ENCODE data around the gene SEPHS2.
"Not testable (repeated sequence)": the region's sequence is repeated elsewhere in the genome, so short reads cannot be mapped to it uniquely, and the experiment has no call there.

SEPHS2 gene

DNA sequence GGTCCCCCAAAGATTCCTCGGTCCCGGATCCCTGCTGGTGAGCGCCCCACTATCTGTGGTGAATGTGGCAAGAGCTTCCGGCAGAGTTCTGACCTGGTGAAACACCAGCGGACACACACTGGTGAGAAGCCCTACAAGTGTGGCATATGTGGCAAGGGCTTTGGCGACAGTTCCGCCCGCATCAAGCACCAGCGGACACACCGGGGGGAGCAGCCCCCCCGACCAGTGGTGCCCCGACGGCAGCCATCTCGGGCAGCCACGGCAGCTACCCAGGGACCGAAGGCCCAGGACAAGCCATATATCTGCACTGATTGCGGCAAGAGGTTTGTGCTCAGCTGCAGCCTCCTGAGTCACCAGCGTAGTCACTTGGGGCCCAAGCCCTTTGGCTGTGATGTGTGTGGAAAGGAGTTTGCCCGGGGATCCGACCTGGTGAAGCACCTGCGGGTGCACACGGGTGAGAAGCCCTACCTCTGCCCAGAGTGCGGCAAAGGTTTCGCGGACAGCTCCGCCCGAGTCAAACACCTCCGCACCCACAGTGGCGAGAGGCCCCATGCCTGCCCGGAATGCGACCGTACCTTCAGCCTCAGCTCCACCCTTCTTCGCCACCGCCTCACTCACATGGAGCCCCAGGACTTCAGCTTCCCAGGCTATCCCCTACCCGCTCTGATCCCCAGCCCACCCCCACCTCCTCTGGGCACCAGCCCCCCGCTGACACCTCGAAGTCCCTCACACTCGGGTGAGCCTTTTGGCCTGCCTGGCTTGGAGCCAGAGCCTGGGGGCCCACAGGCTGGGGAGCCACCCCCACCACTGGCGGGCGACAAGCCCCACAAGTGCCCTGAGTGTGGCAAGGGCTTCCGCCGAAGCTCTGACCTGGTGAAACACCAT, 47.7 kb downstream of the SEPHS2 start:
- DNase-seq, result no peak

DNA sequence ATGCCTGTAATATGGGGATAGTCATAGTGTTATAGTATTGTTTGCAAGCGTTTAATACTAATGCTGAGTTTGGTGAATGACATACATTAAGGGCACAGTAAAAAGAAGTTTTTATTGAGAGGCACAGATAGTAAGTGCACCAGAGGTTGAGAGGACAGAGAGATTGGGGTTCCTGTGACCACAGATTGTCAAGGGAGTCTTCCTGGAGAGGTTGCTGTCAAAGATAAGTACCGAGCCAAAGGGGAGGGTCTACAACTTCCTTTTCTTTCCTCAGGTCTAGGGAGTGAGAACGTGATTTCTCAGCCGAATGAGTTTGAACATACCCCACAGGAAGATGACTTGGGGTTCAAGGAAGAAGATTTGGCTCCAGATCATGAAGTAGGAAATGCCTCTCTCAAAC, 48.6 kb downstream of the SEPHS2 start:
- no peak for DNase-seq

DNA sequence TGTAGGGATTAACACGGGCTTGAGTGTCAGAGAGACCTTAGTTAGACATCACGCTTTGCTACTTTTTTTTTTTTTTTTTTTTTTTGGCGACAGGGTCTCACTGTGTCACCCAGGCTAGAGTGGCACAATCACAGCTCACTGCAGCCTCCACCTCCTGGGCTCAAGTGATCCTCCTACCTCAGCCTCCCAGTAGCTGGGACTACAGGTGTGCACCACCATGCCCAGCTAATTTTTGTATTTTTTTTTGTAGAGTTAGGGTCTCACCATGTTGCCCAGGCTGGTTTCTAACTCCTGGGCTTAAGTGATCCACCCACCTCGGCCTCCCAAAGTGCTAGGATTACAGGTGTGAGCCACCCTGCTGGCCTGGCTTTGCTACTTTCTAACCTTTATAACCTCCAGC, 49.0 kb downstream of the SEPHS2 start:
- DNase-seq, result not testable (repeated sequence)

DNA sequence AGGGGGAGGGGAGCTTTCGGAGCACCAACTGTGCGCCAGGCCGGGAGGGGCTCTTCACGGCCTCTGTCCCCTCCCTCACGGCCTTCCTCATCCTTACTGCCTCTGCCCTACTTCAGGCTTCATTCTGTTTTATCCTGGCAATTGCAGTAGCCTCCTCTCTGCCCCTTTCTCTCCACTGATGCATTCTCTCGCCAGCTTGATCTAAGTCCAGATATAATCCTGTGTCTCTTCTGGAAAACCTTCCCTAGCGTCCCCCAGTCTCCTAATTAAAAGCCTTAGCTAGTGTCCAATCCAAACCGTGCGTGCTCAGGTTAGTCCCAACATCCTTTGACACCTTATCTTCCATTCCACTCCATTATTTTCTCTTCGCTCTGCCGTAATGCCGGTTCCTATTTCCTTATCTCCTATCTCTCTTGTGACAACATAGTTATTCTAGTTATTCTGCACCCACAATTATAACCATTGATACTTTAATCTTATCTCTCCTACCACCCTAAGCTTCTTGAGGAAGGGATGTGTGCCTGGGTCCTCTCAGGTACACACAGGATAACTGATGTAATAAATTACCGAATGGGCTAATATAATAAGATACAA, 49.6 kb downstream of the SEPHS2 start:
- DNase-seq, result no peak

DNA sequence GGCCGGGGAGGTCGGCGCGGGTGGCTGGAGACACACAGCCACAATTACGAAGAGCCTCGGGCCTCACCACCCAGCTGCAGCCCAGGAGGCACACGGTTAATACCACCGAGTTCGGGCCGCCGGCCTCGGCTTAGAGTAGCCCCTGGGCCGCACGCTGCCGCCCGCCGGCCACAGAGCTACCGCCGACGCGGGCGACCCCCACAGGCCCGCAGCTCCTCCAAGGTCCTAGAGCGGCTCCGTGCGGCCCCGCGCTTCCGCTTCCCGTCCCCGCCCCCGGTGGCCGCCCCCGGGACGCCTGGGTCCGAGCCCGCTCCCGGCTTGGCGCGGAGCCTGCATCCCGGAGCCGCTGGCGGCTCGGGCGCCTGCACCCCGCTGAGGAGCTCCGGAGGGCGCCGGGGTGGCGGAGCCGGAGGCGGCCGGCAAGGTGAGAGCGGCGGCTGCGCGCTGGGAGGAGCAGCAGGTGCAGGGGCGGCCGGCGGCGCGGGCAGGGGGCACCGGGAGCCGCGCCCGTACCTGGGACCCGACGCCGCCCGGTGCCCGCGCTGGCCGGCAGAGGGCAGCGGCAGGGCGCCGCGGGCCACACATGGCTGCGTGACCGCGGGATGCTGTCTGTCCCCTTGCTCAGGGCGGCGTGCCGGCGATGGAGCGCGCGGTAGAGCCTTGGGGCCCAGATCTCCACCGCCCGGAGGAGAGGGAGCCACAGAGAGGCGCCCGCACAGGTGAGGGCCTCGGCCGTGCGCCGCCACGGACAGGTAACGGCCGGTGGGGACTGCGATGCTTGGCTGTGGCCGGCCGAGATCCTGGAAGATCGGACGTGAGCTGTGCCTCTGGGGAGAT, 50.3 kb downstream of the SEPHS2 start, which contains the start of gene ZNF48:
Gene ZNF48 (plus strand): TSS at position 266 of the 837 bp plus-strand sequence. CDS start 375 bp downstream, at position 641.
- DNase-seq, result peak; percentile 94

DNA sequence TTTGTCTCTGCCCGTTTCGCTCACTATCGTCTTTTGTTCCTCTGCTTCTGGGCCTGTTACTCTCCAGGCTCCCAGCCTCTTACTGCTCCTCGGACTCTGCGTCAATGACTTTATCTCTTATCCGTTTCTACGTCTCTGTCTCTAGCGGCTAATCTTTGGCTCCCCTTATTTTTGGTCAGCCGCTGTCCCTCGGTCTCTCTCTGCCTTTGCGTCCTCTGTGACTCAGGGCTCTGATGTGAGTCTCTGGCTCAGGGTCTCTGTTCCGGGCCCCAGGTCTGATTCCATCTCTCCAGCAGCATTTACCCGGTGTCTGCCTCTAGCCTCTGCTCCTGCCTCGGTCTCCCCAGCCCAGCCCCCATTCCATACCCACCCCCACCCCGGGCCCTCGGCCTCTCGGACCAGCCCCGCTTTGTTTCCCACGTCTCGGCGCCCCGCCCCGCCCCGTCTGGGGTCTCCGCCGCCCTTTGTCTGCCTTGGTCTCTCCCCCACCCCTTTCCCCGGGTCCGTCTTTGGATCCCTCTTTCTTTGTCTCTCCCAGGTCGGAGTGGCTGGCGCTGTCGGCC, 51.0 kb downstream of the SEPHS2 start:
- no peak for DNase-seq
